HG03439 (cell line): Measurements from ENCODE around the gene SLC48A1.

ENCODE experiments used
- ATAC-seq: cut with Tn5 transposase; IDR thresholded peaks from one replicate; pipeline ENCODE4 v1.9.1; 2021; ENCODE audit warnings: mild to moderate bottlenecking, moderate library complexity; ENCODE audit not compliant: unreplicated experiment

The SLC48A1 gene

DNA sequence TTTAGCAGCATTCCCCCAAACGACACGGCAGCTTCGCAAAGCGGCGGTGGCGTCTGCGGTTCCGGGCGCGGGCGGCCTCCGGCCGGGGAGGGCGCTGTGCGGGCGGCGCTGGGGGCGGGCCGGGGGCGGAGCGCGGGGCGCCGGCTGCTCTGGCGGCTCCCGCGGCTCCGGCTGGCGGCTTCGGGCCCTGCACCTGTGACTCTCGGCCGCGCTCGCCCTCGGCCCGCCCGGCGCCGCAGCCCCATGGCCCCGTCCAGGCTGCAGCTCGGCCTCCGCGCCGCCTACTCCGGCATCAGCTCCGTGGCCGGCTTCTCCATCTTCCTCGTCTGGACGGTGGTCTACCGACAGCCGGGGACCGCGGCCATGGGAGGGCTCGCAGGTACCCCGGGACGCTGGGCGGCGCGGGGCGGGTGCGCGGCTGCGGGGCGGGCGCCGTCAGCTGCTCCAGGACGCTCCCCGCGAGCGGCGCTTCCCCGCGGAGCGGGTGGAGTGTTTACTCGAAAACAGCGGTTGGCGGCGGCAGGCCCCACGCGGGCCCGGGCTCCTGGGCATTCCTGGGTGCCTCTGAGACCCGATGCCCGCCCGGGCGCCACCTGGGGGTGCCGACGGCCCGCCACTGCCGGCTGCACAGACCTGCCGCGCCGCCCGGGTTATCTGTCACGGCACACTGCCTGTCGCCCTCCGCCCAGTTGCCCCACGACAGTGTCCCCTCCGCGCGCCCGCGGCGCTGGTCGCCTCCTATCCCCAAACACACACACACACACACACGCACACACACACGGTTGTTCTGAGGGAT is at the start of gene SLC48A1:
TSS of gene SLC48A1 (plus strand) at position 177 of the 796 bp plus-strand sequence. CDS start at position 244, 67 bp downstream.
- ATAC-seq = peak; percentile 81

DNA sequence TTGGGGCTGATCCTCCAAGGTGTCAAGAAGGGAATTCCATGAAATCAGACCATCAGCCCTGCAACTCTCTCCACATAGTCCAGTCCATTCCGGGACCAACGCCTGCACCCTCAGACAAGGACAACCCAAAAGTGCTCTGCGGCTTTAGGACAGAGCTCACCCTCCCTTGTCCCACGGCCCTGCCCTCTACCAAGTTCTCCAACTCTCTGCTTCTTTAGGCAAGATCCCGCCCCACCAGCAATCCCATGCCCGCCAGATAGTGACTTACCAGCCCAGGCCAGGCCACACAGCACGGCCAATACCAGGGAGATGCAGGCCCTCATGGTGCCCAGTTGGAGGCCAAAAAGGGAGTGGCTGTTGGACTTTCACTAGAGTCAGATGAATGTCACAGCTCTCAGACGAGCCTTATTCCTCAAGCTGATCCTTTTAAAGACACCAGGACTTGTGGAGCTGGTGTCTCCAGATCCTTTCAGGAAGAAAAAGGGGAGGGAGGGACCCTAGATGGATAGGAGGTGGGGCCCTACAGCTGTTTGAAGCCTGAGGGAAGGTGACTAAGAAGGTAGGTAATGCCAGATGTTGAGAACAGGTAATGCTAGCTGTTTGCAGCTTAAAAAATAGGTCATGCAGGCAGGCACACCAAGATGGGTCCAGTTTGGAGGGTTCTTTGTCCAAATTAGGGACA is 47.8 kb upstream of the SLC48A1 start, which contains the start of gene ENDOU:
TSS of gene ENDOU (minus strand) at position 400 of the 682 bp plus-strand sequence. CDS start at position 323, 77 bp downstream.
- no peak for ATAC-seq

DNA sequence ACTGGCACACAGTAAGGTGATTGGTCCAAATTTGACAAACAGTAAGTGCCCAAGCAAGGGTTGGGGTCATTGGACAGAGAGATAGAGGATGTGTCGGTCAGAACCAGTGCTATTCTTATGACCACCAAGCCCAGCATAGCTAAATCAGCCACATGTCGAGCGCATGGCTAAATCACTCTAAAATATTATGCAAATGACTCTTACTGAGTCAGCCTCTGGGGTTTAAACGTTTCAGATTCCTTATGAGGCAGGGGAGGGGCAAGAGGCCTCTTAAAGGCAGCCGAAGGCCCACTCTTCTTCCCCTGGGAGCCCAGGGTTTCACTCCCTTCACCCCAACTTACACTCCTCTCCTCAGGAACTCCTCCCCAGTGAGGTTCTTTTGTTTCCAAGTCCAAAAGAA is 47.1 kb upstream of the SLC48A1 start:
- ATAC-seq = peak; percentile 80

DNA sequence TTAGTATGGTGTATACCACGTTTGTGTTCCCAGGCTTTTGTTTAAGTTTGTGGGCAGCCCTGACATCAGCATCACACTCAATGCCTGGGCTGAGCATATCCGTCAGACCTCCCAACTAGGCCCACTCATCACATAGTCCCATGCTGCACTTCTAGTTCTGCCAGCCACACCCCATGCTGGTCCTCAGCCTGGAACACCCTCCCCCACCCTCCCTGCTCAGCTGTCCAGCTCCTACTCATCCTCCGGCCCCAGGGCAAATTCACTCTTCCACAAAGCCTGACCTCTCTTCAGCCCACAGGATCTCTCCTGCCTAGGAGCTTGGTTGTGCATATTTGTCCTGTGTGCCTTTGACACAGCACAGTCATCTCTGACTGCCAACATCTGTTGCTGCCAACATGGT is 43.8 kb upstream of the SLC48A1 start:
- ATAC-seq = no peak

DNA sequence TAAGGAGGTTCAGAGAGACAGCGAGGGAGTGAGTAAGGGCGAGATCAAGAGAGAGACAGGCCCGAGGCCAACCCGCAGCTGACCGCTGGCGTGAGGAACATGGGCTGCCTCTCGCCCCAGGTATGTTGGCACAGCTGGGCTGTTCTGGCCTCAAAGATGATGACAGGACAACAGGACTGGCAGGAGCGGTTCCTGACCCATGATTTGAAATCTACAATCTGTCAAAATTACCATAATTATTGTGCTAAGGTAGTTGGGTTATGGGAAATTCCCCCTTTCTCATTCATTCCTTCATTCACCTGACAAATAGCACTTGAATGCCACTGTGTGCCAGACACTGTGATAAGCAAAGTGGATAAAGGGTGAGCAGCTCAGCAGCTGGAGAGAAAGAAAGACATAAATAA is 42.7 kb upstream of the SLC48A1 start:
- ATAC-seq = no peak

DNA sequence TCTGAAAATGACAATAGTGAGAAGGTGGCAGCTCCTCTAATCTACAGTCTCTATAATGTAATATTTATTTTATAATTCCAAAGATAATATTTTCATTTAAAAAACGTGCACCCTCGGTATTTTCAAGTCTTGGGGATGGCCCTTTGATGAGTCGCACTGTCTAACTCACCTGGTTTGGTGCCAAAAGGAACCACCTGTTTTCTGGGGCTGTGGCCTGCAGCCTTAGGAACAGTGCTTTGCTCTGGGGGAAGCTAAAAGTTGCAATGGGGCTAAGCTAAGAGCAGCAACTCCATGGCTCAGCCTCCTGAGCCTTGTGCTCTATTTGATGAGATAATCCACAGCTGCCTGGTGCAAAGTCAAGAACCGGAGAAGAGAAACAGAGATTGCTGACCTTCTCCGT is 41.3 kb upstream of the SLC48A1 start:
- no peak for ATAC-seq

DNA sequence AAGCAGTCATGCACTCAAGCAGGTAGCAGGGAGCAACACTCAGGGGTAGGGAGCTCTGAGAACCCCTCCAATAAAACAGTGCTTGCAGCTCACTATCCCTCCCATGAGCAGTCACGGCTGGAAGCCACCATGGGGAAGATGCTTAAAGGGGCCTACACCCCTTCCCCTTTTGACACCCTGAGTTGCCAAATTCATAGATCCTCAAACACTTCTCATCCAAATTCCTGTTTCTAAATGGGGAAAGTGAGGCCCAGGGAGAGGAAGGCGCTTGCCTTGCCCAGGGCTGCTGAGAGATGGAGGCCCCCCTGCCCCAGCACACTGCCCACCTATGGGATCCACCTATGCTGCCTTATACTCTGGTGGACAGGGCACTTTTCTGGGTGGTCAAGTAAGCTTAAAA is 40.5 kb upstream of the SLC48A1 start:
- ATAC-seq = no peak

DNA sequence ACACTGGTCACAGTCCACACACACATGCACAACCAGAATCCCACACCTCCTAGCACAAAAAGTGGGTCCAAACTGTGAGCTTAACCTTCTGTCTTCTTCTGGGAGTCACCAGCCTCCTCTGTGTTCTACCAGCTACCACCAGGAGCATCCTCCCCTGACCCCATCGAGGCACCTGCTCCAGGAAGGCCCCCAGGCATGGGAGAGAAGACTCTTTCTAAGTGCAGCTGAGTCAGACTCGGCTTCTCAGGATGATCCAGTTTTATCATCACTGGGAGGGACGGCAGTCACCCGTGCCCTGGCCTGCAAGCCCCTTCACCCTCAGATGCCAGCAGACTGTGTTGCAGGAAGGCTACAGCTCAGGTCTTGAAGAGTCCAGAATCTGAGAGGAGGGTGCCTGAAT is 39.9 kb upstream of the SLC48A1 start:
- no peak for ATAC-seq

DNA sequence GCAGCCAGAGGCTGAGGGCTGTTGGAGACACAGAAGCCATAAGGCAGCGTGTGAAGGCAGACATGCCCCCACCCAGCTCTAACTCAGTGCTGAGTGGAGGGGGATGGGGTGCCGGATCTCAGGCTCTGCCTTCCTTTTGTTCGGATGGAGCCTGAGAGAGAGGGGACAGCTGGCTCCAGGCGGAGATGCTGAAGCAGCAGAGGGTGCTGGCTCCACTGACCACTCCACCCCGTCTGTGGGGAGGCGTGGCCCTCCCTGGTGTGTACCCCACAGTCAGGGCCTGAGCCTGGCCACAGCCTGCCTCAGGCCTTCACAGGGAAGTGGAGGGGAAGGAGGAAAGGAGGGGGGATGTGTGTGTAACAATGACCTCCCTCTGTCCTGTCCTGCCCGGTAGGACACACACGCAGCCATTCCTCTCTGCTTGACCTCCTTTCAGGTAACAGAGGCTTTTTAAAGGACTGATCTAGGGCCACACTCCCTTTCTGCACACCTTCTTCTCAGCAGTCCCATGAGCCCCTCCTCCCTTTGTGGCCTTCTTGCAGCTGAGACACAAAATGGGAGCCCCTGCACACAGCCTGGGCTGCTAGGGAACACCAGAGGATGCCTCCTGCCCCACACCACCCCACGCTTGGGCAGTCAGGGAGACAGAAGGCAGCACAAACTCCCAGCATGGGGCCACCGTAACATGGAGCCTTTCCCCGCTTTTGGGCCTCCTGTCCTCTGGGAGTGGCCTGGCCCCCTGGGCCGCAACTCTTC is 38.1 kb upstream of the SLC48A1 start:
- no peak for ATAC-seq

DNA sequence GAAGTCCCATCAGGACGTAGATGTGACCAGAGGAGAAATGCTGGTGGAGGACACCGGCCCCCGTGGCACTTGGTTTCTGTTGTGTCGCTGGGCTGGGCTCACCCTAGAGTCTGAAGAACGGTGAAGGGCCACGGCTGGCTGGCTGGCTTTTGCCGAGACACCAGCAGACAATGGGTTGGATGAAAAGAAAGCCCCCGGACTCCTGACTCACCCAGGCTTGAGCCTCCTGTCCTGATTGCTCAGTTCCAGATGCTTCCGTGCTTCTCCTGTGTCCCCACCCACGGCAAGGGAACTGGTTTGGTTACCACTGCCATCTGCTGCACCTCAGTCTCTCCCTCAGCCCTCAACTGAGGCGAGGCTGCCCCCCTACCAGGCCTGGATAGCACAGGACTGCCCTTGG is 37.4 kb upstream of the SLC48A1 start:
- no peak for ATAC-seq

DNA sequence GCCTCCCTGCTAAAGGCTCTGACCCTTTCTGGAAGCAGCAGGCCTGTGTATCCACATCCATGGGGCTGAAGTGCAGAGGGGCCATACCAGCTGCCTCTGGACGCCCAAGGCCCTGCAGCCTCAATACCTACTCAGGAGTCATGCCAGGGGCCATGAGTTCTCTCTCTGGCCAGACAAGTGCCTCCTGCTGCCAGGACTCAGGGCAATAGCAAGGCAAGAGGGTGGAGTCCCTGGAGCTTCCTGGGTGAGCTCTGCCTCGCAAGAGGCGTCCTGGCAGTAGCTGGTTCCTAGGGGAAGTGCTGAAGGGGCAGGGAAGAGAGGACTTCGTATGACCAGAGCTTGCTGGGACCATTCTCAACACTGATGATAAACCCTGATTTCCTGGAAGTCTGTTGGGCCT is 36.8 kb upstream of the SLC48A1 start:
- no peak for ATAC-seq

DNA sequence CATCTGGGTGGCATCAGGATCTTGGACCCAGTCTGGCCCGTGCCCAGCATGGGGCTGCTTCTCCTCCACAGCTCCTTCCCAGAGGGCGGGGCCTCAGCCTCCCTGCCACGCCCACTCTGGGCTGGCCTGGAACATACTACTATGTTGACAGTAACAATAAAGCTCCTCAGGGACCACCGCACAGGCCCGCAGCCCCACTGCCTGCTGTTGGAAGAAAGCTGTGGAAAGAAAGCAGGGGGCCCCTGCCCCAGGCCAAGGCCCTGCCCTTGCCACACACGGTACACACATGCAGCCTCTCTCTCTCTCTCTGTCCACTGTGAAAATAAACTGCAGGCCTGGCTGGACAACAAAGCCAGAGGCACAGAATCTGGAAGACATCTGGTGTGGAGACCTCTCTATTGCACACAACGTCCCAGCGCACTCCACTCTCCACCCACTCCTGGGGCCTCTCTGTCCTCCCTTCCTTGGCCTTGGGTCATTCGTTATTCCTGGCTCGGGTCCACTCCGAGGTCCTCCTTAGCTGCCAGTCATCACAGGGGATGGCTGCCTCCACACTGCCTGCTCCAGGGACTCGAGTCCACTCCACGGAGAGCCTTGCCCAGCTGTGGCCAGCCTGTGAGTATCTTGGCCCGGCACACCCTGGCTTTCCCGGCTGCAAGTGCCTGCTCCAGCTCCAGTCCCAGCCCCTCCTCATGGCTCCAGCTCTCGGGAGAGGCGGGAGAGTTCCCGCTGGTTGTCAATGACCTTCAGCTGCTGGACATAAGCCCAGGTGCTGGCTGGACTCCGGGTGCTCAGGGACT is 36.0 kb upstream of the SLC48A1 start:
- ATAC-seq = no peak

DNA sequence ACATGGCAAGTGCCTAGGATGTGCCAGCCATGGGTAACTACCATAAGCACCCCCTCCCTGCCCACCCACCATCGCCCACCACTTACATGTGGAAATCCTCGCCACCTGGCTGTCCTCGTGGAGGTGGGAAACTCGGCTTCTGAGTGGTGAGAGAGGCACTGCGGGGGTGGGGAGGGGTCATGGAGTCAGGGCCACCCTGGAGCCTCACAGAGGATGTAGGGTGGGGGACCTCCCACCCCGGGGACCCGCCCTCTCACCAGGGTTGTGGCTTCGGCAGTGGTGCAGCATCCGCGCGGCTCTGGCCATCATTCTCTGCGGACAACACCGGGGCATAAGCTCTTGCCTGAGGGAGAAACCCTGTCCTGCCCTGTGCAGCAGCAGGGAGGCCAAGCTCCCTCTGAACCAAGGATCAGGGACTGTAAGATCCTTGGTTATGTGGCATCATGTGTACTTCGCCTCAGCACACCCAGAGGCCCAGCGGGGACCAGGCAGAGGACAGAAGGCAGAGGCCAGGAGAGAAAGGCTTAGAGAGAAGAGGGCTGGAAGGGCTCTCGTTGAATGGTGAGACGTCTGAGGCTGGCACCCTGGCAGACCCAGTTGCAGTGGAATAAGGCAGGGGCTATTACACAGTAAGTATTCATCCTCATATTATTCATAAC is 35.0 kb upstream of the SLC48A1 start:
- no peak for ATAC-seq

DNA sequence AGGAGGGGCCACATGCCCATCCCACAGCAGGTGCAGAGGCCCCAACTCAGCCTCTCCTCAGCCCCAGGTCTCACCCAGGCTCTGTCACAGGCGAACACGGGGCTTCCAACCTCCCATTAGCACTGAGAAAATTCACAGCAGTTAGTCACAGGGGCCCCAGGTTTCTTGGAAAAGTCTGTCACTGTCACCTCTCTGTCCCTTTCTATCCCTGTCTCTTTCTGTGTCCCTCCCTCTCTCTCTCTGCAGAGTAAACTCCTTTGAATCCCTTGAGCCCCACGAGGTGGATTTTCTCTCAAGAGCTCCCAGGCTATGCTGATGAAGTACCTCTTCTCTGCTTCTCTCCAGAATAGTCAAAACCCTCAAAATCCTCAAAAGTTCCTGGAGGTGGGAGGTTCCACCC is 33.7 kb upstream of the SLC48A1 start:
- no peak for ATAC-seq

DNA sequence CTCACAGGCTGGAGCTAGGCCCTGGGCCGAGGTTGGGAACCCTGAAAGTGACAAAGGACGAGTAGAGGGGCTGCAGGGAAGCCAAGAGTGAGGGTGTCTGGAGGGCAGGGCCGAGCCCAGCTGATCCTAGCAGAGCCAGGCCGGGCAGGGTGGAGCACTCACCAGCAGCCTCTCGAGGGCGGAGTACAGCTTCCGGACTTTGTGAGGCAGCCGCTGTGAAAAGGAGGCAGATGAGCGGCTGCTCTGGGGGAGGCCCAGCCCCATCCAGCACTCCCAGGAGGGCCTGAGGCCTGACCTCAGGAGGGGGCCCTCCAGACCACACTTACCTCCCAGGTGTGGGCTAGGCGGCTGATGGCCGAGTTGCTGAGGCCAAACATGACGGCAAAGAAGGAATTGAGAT is 33.1 kb upstream of the SLC48A1 start:
- ATAC-seq = peak; percentile 40

DNA sequence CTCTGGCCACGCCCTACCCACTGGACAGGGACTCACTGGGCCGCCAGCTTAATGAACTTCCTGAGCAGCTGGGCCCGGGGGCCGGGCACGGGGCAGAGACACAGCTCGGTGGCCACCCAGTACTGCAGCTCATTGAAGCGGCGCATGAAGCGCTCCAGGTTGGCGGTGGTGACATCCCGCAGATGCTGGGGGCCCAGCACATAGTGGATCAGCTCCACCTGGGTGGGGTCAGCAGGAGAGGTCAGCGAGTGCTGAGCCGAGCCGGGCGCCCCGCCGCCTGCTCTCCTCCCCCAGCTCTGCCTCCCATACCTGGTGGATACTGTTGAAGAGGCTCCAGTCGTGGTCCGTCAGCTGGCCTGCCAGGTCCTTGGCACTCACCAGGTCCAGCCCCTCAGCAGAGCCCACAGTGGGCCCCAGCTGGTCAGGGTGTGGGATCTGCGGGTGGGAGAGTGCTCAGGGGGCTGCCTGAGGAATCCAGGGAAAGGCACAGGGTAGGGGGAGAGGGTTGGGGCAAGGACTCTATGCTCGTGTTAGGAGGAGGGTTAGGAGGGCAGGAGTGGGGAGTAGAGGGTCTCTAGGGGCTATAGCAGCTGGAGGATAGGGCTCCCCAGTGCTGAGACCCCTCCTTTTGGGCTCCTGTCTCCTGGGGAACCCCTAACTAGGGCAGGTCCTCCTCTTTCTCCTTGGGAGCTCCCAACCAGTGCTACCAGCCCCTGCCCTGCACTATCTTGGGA is 32.3 kb upstream of the SLC48A1 start:
- peak; percentile 43 for ATAC-seq

DNA sequence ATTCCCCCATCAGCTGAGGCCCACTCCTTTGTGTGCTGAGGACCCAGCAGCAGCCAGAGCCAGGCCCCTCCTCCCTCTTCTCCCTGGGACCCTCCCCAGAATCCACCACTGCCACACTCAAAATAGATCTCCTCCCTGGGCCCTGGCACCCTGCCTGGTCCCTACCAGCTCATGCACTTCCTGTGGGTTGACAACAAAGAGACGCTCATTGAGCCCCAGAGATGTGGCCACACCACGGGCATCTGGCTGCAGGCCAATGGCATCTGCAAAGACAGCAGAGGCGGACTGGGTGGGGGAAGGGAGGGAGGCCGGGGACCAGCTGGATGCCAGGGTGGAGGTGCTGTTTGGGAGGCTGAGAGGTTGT is 31.7 kb upstream of the SLC48A1 start:
- ATAC-seq = no peak

DNA sequence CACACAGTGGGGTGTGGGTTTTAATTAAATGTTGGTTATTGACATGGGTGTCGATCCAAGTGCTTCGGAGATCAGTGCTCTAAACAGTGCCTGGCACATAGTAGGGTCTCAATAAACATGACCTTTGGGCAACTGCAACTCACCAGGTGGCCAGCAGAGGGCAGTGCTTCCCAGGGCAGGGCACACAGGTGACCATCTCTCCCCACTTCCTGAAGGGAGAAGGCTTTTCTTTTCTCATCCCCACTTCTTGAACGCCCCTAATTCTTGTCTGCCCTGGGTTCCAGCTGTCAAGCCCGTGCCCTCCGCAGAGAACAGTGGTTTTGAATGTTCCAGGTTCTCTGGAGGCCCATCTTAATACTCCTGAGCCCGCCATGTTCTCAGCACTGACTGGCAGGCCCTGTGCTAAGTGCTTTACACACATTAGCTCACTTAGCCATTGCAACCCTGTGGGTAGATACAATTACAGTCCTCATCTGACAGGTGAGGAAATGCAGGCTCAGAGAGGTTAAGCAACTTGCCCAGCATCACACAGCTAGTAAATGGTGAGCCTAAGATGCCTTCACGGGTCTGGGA is 30.7 kb upstream of the SLC48A1 start:
- no peak for ATAC-seq

DNA sequence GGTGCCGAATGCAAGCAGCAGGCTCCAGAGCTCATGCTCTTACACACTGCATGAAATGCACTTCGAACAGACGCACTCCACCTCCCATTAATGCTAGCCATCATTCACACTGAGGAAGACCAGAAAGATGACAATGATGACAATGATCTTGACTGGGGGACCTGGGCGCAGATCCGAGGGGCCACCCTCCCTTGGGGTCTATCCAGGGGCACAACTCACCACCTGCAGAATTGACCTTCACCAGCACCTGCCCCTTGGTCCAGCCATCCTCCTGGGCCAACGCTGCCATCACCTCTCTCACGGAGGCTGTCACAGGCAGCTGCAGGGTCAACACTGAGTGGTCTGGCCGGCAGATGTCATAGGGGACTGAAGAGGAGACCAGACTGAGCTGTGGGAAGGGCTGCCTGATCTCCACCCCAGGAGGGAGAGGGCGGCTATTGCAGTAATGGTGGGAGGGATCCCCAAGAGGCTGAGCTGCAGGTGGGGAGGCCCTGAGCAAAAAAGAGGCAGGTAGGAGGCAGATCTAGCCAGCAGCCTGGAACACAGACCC is 29.7 kb upstream of the SLC48A1 start:
- no peak for ATAC-seq
